HEK293T (cell line): ENCODE data around the gene PGBD1.

Source experiments
- CTCF ChIA-PET: fragments of 350-600 bp; formaldehyde crosslinking; extraction: SDS; loops from one replicate; lab custom pipeline; 2021; ENCODE audit warnings: antibody characterized with exemption, inconsistent platforms; lab: Yijun Ruan, JAX
- POLR2A ChIA-PET: fragments of 350-600 bp; formaldehyde crosslinking; extraction: SDS; loops from one replicate; lab custom pipeline; 2020; ENCODE audit warnings: antibody characterized with exemption, inconsistent platforms; lab: Yijun Ruan, JAX
- DNase-seq: peaks from one replicate; pipeline ENCODE4 v3.0.0; 2012; ENCODE audit warnings: mixed read lengths; ENCODE audit errors: extremely low spot score
- ARNT ChIP-seq: fragments of 450-650 bp; IDR thresholded peaks from 2 replicates; pipeline ENCODE4 v1.6.1; 2017; ENCODE audit warnings: mild to moderate bottlenecking
- BHLHE40 ChIP-seq: fragments of 450-650 bp; IDR thresholded peaks from 2 replicates; pipeline ENCODE4 v1.6.1; 2016; ENCODE audit warnings: mild to moderate bottlenecking, moderate library complexity, borderline replicate concordance
- CTBP1 ChIP-seq: fragments of 450-650 bp; IDR thresholded peaks from 2 replicates; pipeline ENCODE4 v1.6.1; 2016; ENCODE audit warnings: borderline replicate concordance
- ELF4 ChIP-seq: fragments of 450-650 bp; IDR thresholded peaks from 2 replicates; pipeline ENCODE4 v1.6.1; 2017; ENCODE audit warnings: antibody characterized with exemption
- FOXA1 ChIP-seq: fragments of 450-650 bp; IDR thresholded peaks from 2 replicates; pipeline ENCODE4 v1.6.1; 2016; ENCODE audit warnings: mild to moderate bottlenecking
- FOXK2 ChIP-seq: fragments of 450-650 bp; IDR thresholded peaks from 2 replicates; pipeline ENCODE4 v1.6.1; 2016; ENCODE audit warnings: mild to moderate bottlenecking
- FOXM1 ChIP-seq: fragments of 450-650 bp; IDR thresholded peaks from 2 replicates; pipeline ENCODE4 v1.6.1; 2017; ENCODE audit warnings: mild to moderate bottlenecking, borderline replicate concordance
- HDGF ChIP-seq: fragments of 450-650 bp; IDR thresholded peaks from 2 replicates; pipeline ENCODE4 v1.6.1; 2017; ENCODE audit warnings: antibody characterized with exemption, borderline replicate concordance
- L3MBTL2 ChIP-seq: fragments of 450-650 bp; conservative IDR thresholded peaks from 2 replicates; pipeline ENCODE4 v1.6.1; 2016; ENCODE audit warnings: mild to moderate bottlenecking
- LEF1 ChIP-seq: fragments of 450-650 bp; IDR thresholded peaks from 2 replicates; pipeline ENCODE4 v1.6.1; 2017; ENCODE audit warnings: mild to moderate bottlenecking, borderline replicate concordance
- NFRKB ChIP-seq: fragments of 450-650 bp; IDR thresholded peaks from 2 replicates; pipeline ENCODE4 v1.6.1; 2016; ENCODE audit warnings: mild to moderate bottlenecking, moderate library complexity
- SP1 ChIP-seq: fragments of 450-650 bp; IDR thresholded peaks from 2 replicates; pipeline ENCODE4 v1.6.1; 2017
- SUZ12 ChIP-seq: fragments of 450-650 bp; IDR thresholded peaks from 2 replicates; pipeline ENCODE4 v1.6.1; 2016; ENCODE audit warnings: mild to moderate bottlenecking
- TARDBP ChIP-seq: fragments of 450-650 bp; IDR thresholded peaks from 2 replicates; pipeline ENCODE4 v1.6.1; 2016
- ZNF384 ChIP-seq: fragments of 450-650 bp; IDR thresholded peaks from 2 replicates; pipeline ENCODE4 v1.6.1; 2016
- TF ChIP-seq, protein P1 (sequence below): fragments of 450-650 bp; IDR thresholded peaks from 2 replicates; pipeline ENCODE4 v1.6.1; 2016

Gene PGBD1

DNA sequence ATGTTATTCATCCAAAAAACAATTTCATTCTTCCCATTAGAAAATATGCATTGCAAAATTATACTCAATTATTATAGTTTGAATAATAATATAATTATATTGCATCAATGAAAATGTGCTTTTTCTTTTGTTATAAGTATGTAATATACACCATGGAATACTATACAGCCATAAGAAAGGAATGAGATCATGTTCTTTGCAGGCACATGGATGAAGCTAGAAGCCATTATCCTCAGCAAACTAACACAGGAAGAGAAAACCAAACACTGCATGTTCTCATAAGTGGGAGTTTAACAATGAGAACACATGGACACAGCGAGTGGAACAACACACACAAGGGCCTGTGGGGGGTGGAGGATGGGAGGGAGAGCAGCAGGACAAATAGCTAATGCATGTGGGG, 24.3 kb upstream of the PGBD1 start:
- ChIA-PET POLR2A (no interaction called here), CTCF (no interaction called here)
- no peak for TF ChIP-seq ARNT
- no peak for TF ChIP-seq LEF1
- TF ChIP-seq, protein P1, sequence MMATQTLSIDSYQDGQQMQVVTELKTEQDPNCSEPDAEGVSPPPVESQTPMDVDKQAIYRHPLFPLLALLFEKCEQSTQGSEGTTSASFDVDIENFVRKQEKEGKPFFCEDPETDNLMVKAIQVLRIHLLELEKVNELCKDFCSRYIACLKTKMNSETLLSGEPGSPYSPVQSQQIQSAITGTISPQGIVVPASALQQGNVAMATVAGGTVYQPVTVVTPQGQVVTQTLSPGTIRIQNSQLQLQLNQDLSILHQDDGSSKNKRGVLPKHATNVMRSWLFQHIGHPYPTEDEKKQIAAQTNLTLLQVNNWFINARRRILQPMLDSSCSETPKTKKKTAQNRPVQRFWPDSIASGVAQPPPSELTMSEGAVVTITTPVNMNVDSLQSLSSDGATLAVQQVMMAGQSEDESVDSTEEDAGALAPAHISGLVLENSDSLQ: no peak
- no peak for TF ChIP-seq CTBP1
- no peak for TF ChIP-seq ELF4
- TF ChIP-seq NFRKB: no peak
- TF ChIP-seq FOXK2: no peak
- TF ChIP-seq BHLHE40: no peak
- no peak for TF ChIP-seq L3MBTL2
- no peak for TF ChIP-seq HDGF
- TF ChIP-seq SP1: no peak
- TF ChIP-seq SUZ12: no peak
- DNase-seq: no peak

DNA sequence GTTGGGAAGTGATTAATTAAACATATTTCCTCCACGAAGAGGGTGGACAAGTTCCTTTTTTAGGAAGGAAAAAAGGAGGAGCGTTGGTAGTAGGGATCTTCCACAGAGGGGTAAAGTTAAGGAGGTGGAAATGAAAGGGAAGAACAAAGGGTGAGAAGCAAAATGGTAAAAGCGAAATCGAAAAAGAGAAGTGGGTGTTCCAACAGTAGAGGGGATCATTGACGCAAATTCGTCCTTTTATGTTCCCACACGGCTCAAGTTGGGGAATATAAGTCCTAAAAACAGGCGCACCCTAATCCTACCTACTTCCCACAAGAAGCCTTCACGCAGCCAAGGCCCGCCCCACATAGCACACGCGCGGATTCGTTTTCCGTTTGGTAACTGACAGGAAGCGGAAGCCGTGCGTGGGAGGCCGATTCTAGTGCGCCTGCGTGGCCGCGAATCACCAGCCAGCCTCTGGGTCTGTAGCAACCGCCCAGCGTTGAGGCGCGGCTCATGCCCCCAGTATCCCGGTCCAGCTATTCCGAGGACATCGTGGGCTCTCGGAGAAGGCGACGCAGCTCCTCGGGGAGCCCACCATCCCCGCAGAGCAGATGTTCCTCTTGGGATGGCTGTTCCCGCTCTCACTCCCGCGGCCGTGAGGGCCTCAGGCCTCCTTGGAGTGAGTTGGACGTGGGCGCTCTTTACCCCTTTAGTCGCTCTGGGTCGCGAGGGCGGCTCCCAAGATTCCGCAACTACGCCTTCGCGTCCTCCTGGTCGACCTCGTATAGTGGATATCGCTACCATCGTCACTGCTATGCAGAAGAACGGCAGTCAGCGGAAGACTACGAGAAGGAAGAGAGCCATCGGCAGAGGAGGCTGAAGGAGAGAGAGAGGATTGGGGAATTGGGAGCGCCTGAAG, 22.2 kb upstream of the PGBD1 start, which contains the start of gene NKAPL:
TSS of gene NKAPL (plus strand) at position 421 of the 901 bp plus-strand sequence. CDS start at position 496, 75 bp downstream.
- no peak for DNase-seq
- CTCF ChIA-PET: no interaction called here
- TF ChIP-seq BHLHE40 (no peak), TARDBP (no peak), ZNF384 (no peak), ARNT (no peak), CTBP1 (no peak), SUZ12 (no peak), L3MBTL2 (no peak), ELF4 (no peak), FOXA1 (no peak), HDGF (no peak), NFRKB (no peak)
- TF ChIP-seq, protein P1: no peak
- POLR2A ChIA-PET: interaction anchor here (1.4 kb wide), 1 partner anchor 76 kb away, joined by 4 read pairs; no protein-coding TSS in a partner anchor

DNA sequence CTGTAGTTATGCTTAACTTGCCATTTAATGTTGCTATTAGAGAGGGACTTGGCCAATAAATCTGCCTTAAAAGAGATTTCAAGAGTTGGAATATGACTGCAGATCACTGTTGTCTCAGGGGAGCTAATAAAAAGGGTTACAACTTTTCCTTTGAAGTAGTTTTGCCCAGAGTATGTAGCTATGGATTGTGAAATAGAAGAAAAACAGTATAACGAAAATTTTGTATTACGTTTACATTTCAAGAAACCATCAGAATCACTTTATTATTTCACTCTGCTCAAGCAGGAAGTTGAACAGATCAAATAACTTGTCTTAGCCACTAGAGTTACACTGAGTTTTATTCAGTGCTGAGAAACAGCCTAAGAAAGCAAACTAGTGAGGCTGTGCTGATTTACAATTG, 17.4 kb upstream of the PGBD1 start:
- DNase-seq: no peak
- POLR2A ChIA-PET: interaction anchor here (0.7 to 6.8 kb wide), 4 partner anchors 12 to 427 kb away, joined by 3 to 100 read pairs (median 4); partner anchors contain the start of genes PGBD1 and ZKSCAN4
- TF ChIP-seq, protein P1: no peak
- TF ChIP-seq FOXM1 (no peak), SP1 (no peak), SUZ12 (no peak), FOXA1 (no peak), NFRKB (no peak), CTBP1 (no peak), ZNF384 (no peak), ARNT (no peak), LEF1 (no peak), BHLHE40 (no peak), HDGF (no peak), ELF4 (no peak), TARDBP (no peak)
- CTCF ChIA-PET: interaction anchor here (1.1 kb wide), 1 partner anchor 92 kb away, joined by 3 read pairs; no protein-coding TSS in a partner anchor

DNA sequence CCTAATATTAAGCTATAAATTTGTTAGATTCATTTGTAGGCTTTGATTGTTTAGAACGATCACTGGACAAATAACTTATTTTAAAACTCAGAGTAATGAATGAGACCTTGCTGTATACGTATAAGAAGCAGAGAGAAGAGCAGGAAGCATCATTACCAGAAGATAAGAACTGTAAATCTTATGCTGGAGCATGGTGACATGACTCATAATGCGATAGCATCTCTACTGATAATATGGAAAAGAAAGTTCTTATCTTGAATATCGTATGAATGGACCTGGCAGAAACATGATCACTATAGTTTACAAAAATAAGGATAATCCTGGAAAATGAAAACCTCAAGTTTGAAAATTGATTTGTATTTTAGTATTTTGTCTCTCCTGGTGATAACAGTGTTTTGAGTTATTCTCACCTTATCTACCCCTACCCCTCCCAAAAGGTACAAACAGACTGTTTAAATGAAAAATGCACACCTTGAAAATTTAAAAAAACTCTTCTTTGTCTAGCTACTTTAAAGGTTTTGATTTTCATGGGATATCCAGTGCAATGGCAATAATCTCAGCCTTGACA, 16.5 kb upstream of the PGBD1 start:
- POLR2A ChIA-PET: interaction anchor here (1.6 to 6.8 kb wide), 2 partner anchors 13 to 16 kb away, joined by 4 to 100 read pairs; partner anchors contain the start of genes PGBD1 and ZKSCAN4
- TF ChIP-seq FOXK2 (no peak), L3MBTL2 (no peak), LEF1 (no peak), ZNF384 (no peak), BHLHE40 (no peak)
- CTCF ChIA-PET: interaction anchor here (0.6 to 1.2 kb wide), 2 partner anchors 30 to 91 kb away, joined by 4 read pairs; no protein-coding TSS in a partner anchor
- no peak for DNase-seq

DNA sequence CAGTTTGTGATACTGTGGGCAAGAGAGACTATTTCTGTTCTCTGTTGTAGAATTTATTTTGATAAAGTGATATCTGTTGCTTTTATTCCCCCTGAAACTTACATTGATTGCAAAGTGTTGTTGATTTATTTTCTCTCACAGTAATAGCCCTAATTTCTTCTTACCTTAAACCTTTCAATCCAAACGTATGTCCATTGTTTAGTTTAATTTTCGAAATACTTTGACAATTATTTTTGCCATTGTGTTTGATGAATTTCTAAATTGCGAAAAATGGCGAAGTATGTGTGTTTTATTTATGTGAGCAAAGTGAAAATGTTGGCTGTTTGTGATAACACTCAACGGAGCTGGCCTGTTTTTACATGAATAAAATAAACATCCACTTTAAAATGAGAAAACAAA, 14.8 kb upstream of the PGBD1 start:
- TF ChIP-seq CTBP1: no peak
- no peak for TF ChIP-seq SUZ12
- TF ChIP-seq FOXK2: no peak
- no peak for TF ChIP-seq FOXA1
- TF ChIP-seq TARDBP: no peak
- no peak for TF ChIP-seq ARNT
- no peak for TF ChIP-seq LEF1
- TF ChIP-seq BHLHE40: no peak; the same call in 1 of the 2 replicates
- TF ChIP-seq FOXM1: no peak
- TF ChIP-seq ZNF384: no peak
- TF ChIP-seq ELF4: no peak
- no peak; the same call in 1 of the 2 replicates for TF ChIP-seq NFRKB
- TF ChIP-seq SP1: no peak
- TF ChIP-seq L3MBTL2: no peak
- no peak for TF ChIP-seq HDGF
- TF ChIP-seq, protein P1: no peak
- POLR2A ChIA-PET: interaction anchor here (0.9 to 6.8 kb wide), 18 partner anchors 9 to 428 kb away, joined by 3 to 100 read pairs (median 7); partner anchors contain the start of genes PGBD1, ZKSCAN3, ZKSCAN4 and ZKSCAN8
- no peak for DNase-seq
- CTCF ChIA-PET: interaction anchor here (1.2 to 1.5 kb wide), 2 partner anchors 14 to 90 kb away, joined by 4 to 5 read pairs; partner anchors contain the start of gene PGBD1
